ENCODE measurements around the gene TMEM37. TPM values are rescaled to one million over a fixed set of nuclear protein-coding genes. Genes with fewer than 3 reads are reported as not detected.
A peak's percentile ranks its signal among the peaks of the same experiment; 100 is the strongest.

TMEM37 gene
- total RNA-seq, 1 experiment from 2014 or later, result 4.2 TPM

DNA sequence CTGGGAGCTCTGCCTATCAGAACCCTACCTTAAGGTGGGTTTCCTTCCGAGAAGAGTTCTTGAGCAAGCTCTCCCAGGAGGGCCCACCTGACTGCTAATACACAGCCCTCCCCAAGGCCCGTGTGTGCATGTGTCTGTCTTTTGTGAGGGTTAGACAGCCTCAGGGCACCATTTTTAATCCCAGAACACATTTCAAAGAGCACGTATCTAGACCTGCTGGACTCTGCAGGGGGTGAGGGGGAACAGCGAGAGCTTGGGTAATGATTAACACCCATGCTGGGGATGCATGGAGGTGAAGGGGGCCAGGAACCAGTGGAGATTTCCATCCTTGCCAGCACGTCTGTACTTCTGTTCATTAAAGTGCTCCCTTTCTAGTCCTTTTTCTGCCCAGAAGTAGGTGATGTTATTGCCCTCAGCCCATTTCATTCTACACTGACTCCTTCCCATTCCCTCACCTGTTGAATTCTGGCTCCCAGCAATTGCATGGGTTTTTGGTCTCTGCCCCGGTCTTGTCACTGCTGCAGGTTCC is 6.5 kb downstream of the TMEM37 start:
- no peak overlapping the region for H2BK12ac ChIP-seq (ENCODE audit: insufficient read length, low read depth, low read length)
- H3K9ac ChIP-seq (ENCODE audit: extremely low read depth, insufficient read length, low read length), result no peak overlapping the region
- H3K4me1 ChIP-seq (ENCODE audit: insufficient read depth, low read length), result peaks cover 2% of the 10 kb centered on the region; the same call in 1 of the 2 replicates
- no peak overlapping the region for H3T11ph ChIP-seq (ENCODE audit: low read length)
- no peak overlapping the region for H3K23ac ChIP-seq (ENCODE audit: insufficient read length, low read depth, low read length)
- no peak overlapping the region for H4K5ac ChIP-seq (ENCODE audit: insufficient read length, low read depth, low read length)
- no peak overlapping the region for H3K27ac ChIP-seq (ENCODE audit: insufficient read length, low read depth, low read length)
- Mint-ChIP-seq H3K4me1 (peaks cover 27 to 30% of the 10 kb centered on the region in 2 experiments), H3K4me3 (no peak overlapping the region), H3K36me3 (ENCODE audit: insufficient read depth in 1 of 3, low read depth in 3 of 3) (peaks cover 2 to 8% (median 7%) of the 10 kb centered on the region in 3 experiments; a peak in 4 of 7 replicates), H3K27ac (no peak overlapping the region), H3K9me3 (no peaks in the 10 kb centered on the region), H3K27me3 (ENCODE audit: low read depth) (peaks cover 6% of the 10 kb centered on the region)
- no peak overlapping the region for H2BK20ac ChIP-seq (ENCODE audit: low read depth, low read length, poor library complexity, severe bottlenecking)
- no peaks in the 10 kb centered on the region for H4K20me1 ChIP-seq (ENCODE audit: control insufficient read depth, insufficient read depth, insufficient read length)
- H2BK5ac ChIP-seq (ENCODE audit: insufficient read length, low read length), result no peak overlapping the region
- H2AK5ac ChIP-seq (ENCODE audit: insufficient read length, low read length), result no peak overlapping the region
- no peaks in the 10 kb centered on the region for H3K27me3 ChIP-seq (ENCODE audit: insufficient read depth, low read length)
- H3K79me2 ChIP-seq (ENCODE audit: insufficient read depth, low read length), result no peaks in the 10 kb centered on the region
- H3K14ac ChIP-seq (ENCODE audit: insufficient read depth, low read length), result no peak overlapping the region
- no peak overlapping the region for H3K18ac ChIP-seq (ENCODE audit: insufficient read length, low read depth, low read length)
- H2BK15ac ChIP-seq (ENCODE audit: low read depth, low read length), result no peak overlapping the region
- TF ChIP-seq, protein P1, sequence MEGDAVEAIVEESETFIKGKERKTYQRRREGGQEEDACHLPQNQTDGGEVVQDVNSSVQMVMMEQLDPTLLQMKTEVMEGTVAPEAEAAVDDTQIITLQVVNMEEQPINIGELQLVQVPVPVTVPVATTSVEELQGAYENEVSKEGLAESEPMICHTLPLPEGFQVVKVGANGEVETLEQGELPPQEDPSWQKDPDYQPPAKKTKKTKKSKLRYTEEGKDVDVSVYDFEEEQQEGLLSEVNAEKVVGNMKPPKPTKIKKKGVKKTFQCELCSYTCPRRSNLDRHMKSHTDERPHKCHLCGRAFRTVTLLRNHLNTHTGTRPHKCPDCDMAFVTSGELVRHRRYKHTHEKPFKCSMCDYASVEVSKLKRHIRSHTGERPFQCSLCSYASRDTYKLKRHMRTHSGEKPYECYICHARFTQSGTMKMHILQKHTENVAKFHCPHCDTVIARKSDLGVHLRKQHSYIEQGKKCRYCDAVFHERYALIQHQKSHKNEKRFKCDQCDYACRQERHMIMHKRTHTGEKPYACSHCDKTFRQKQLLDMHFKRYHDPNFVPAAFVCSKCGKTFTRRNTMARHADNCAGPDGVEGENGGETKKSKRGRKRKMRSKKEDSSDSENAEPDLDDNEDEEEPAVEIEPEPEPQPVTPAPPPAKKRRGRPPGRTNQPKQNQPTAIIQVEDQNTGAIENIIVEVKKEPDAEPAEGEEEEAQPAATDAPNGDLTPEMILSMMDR (conservative IDR thresholded peaks at IDR 0.05), result no peak
- DNase-seq, result peak; percentile 7
- H4K91ac ChIP-seq (ENCODE audit: insufficient read length, low read depth, low read length), result no peak overlapping the region
- no CpG with 5 or more reads among the region's 6 CpGs for WGBS (ENCODE audit: extremely low coverage, insufficient read length, low lambda C conversion rate)
- no peak overlapping the region for H2BK120ac ChIP-seq (ENCODE audit: low read depth, low read length, poor library complexity, severe bottlenecking)
- H3K4ac ChIP-seq (ENCODE audit: low read depth, low read length), result no peak overlapping the region
- no peak overlapping the region for H3K56ac ChIP-seq (ENCODE audit: insufficient read length, low read depth, low read length)
- H2AFZ ChIP-seq (ENCODE audit: low read length), result no peak overlapping the region
- no peaks in the 10 kb centered on the region for H3K23me2 ChIP-seq (ENCODE audit: insufficient read length, low read depth, low read length, poor library complexity, severe bottlenecking)
- H3K4me2 ChIP-seq (ENCODE audit: insufficient read depth, insufficient read length, low read length), result no peak overlapping the region
- no peaks in the 10 kb centered on the region for H3K9me3 ChIP-seq (ENCODE audit: control insufficient read depth, low read depth, low read length)
- H3K79me1 ChIP-seq (ENCODE audit: insufficient read depth, low read depth, low read length, poor library complexity, severe bottlenecking), result no peaks in the 10 kb centered on the region
- H4K8ac ChIP-seq (replicated peaks; ENCODE audit: insufficient read length, low read depth, low read length), result no peak overlapping the region
